Hematopoietic multipotent progenitor cell treated with erythropoietin and hydrocortisone succinate and interleukin-3 and kit ligand, for 6 days (in vitro differentiated cells): ENCODE results near the gene WIPF3.

Source experiments
- DNase-seq: peaks from one replicate; pipeline ENCODE4 v3.0.0-alpha.2; 2015

WIPF3 gene

GRCh38 chr7:29919790-29920189, 113.5 kb downstream of the WIPF3 start:
- no peak for DNase-seq

GRCh38 chr7:29920491-29920890, 114.2 kb downstream of the WIPF3 start:
- no peak for DNase-seq

- DNase-seq, result peak; percentile 87
Observed at GRCh38 chr7:29921404-29922010, 115.2 kb downstream of the WIPF3 start.

GRCh38 chr7:29922921-29923700, 116.8 kb downstream of the WIPF3 start:
- no peak for DNase-seq

GRCh38 chr7:29924006-29924405, 117.7 kb downstream of the WIPF3 start:
- no peak for DNase-seq

GRCh38 chr7:29924684-29925083, 118.4 kb downstream of the WIPF3 start:
- DNase-seq, result no peak

- DNase-seq, result no peak
Observed at GRCh38 chr7:29926216-29926615, 119.9 kb downstream of the WIPF3 start.

GRCh38 chr7:29926741-29927140, 120.4 kb downstream of the WIPF3 start:
- no peak for DNase-seq

GRCh38 chr7:29929018-29929807, 122.9 kb downstream of the WIPF3 start:
- DNase-seq, result no peak

- DNase-seq, result no peak
Observed at GRCh38 chr7:29935111-29935510, 128.8 kb downstream of the WIPF3 start.

- no peak for DNase-seq
Observed at GRCh38 chr7:29937132-29937531, 130.8 kb downstream of the WIPF3 start.

GRCh38 chr7:29940199-29940598, 133.9 kb downstream of the WIPF3 start:
- no peak for DNase-seq

GRCh38 chr7:29945259-29945809, 139.0 kb downstream of the WIPF3 start:
- DNase-seq, result no peak

GRCh38 chr7:29946428-29947186, 140.3 kb downstream of the WIPF3 start:
- DNase-seq, result peak; percentile 55

GRCh38 chr7:29948587-29948986, 142.3 kb downstream of the WIPF3 start:
- DNase-seq, result no peak

- DNase-seq, result no peak
Observed at GRCh38 chr7:29950480-29950879, 144.2 kb downstream of the WIPF3 start.

- DNase-seq, result no peak
Observed at GRCh38 chr7:29951206-29951605, 144.9 kb downstream of the WIPF3 start.

GRCh38 chr7:29953726-29954347, 147.5 kb downstream of the WIPF3 start:
- no peak for DNase-seq

GRCh38 chr7:29955075-29955792, 148.9 kb downstream of the WIPF3 start:
- no peak for DNase-seq

GRCh38 chr7:29955799-29956486, 149.6 kb downstream of the WIPF3 start:
- DNase-seq, result peak; percentile 69

- no peak for DNase-seq
Observed at GRCh38 chr7:29956487-29956836, 150.2 kb downstream of the WIPF3 start.
